Measurements from ENCODE around the gene CFAP74.
A peak's percentile ranks its signal among the peaks of the same experiment; 100 is the strongest.

Gene CFAP74

GRCh38 chr1:1969953-1970716, 33.5 kb downstream of the CFAP74 start:
- DNase-seq (ENCODE audit: low spot score): no peak

GRCh38 chr1:1969505-1969900, 34.1 kb downstream of the CFAP74 start:
- DNase-seq (ENCODE audit: low spot score): no peak

- DNase-seq (ENCODE audit: low spot score): no peak
Measured at GRCh38 chr1:1968767-1969504, 34.6 kb downstream of the CFAP74 start.

GRCh38 chr1:1967879-1968278, 35.7 kb downstream of the CFAP74 start:
- DNase-seq (ENCODE audit: low spot score): no peak

- DNase-seq (ENCODE audit: low spot score): no peak
Measured at GRCh38 chr1:1967151-1967550, 36.4 kb downstream of the CFAP74 start.

- DNase-seq (ENCODE audit: low spot score): no peak
Measured at GRCh38 chr1:1966071-1966740, 37.4 kb downstream of the CFAP74 start.

GRCh38 chr1:1965546-1965945, 38.0 kb downstream of the CFAP74 start:
- DNase-seq (ENCODE audit: low spot score): no peak

- no peak for DNase-seq (ENCODE audit: low spot score)
Measured at GRCh38 chr1:1964811-1965210, 38.8 kb downstream of the CFAP74 start.

GRCh38 chr1:1963570-1963969, 40.0 kb downstream of the CFAP74 start:
- no peak for DNase-seq (ENCODE audit: low spot score)

- no peak for DNase-seq (ENCODE audit: low spot score)
Measured at GRCh38 chr1:1962752-1963151, 40.8 kb downstream of the CFAP74 start.

GRCh38 chr1:1960480-1961196, 42.9 kb downstream of the CFAP74 start:
- no peak for DNase-seq (ENCODE audit: low spot score)

- DNase-seq (ENCODE audit: low spot score): peak; percentile 78
Measured at GRCh38 chr1:1959840-1960479, 43.6 kb downstream of the CFAP74 start.

- no peak for DNase-seq (ENCODE audit: low spot score)
Measured at GRCh38 chr1:1959459-1959839, 44.1 kb downstream of the CFAP74 start.

GRCh38 chr1:1958071-1958541, 45.5 kb downstream of the CFAP74 start:
- no peak for DNase-seq (ENCODE audit: low spot score)

GRCh38 chr1:1957533-1957961, 46.0 kb downstream of the CFAP74 start:
- DNase-seq (ENCODE audit: low spot score): no peak

GRCh38 chr1:1956586-1957532, 46.7 kb downstream of the CFAP74 start:
- DNase-seq (ENCODE audit: low spot score): no peak

- peak; percentile 62 for DNase-seq (ENCODE audit: low spot score)
Measured at GRCh38 chr1:1956101-1956500, 47.5 kb downstream of the CFAP74 start.

GRCh38 chr1:1955621-1956094, 47.9 kb downstream of the CFAP74 start:
- DNase-seq (ENCODE audit: low spot score): peak; percentile 55

- DNase-seq (ENCODE audit: low spot score): no peak
Measured at GRCh38 chr1:1954831-1955441, 48.6 kb downstream of the CFAP74 start.

- DNase-seq (ENCODE audit: low spot score): no peak
Measured at GRCh38 chr1:1954015-1954414, 49.6 kb downstream of the CFAP74 start.

Data from left forelimb (tissue), 1 donor.